Measurements from ENCODE around the gene GHRHR.

GHRHR gene
- total RNA-seq, result 0 to 0.13 (median 0) reads per million in 18 experiments

DNA sequence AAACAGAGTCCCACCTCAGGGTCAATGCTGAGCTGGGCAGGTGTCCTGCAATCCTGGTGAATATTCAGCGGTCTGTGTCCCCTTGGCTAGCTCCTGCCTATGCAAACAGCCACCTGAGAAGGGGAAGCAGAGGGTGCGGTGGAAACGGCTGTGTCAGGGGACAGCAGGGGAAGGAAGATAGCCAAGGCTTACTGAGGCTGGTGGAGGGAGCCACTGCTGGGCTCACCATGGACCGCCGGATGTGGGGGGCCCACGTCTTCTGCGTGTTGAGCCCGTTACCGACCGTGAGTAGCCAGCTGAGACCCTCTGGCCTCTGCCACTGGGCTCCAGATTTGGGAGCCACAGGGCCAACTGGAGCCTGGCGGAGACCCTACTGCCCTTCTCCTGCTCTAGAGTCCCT is at the start of gene GHRHR:
Gene GHRHR (plus strand): TSS at position 112 of the 400 bp plus-strand sequence. CDS start 116 bp downstream, at position 228.
- no peak for DNase-seq

DNA sequence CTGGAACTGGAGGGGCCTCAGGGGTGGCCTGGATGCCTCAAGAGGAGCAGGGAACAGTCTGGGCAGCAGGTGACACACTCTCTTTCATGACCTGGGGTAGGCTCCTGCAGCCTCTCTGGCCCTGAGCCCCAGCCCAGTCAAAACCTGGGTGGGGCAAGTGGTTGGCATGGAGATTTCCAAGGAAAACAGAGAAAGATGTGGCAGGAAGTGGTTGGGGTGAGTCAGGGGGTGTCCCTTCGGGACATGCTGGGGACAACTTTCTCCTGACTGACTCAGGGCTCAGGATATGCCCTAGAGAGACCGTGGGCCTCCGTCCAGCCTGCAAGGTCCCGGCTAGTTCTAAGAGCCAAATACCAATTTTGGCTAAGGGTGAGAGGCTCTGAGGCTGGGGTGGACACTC is 49.2 kb upstream of the GHRHR start:
- DNase-seq, result no peak

DNA sequence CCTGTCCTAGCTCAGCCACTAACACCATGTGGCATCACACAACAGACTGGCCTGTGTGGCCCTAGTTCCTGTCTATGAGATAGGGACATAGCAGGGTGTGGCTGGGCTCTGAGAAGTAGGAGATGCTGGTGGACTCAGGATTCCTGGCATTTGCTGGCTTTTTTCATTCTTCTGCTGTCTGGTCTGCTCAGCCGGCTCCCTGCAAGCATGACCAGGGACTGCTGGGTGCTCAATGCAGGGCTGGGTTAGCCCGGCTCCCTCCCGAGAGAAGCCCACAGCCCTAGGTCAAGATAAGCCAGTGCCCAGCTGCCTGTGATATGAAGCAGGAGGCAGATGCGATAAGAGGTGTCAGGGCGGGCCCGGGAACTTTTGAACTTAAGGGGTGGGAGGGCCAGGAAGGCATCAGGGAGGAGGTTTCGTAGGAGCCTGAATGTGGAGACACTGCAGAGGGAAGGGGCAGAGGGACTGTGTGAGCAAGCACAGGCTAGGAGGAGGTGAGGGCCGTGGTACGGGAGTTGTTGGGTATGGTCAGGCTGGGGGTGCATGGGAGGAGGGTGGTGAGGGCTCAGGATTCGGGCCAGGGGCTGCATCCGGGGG is 48.6 kb upstream of the GHRHR start:
- DNase-seq, result no peak

DNA sequence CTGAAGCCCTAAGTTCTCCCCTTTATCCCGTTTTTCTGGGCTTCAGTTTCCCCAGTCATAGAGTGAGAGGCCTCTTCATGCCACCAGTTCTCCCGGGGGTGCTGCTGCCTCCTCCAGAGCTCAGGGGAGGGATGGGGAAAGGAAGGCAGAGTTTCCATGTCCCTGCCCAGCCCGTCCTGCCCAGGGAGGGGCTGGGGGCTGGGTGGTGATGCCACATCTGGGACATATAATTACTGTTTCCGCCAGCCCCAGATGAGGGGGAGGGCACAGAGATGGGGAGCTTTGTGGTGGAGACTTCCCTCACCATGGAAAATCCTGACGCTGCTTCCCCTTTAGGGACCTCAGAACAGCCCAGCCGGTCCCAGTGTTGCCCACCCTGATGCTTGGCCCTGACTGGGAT is 48.0 kb upstream of the GHRHR start:
- no peak for DNase-seq

DNA sequence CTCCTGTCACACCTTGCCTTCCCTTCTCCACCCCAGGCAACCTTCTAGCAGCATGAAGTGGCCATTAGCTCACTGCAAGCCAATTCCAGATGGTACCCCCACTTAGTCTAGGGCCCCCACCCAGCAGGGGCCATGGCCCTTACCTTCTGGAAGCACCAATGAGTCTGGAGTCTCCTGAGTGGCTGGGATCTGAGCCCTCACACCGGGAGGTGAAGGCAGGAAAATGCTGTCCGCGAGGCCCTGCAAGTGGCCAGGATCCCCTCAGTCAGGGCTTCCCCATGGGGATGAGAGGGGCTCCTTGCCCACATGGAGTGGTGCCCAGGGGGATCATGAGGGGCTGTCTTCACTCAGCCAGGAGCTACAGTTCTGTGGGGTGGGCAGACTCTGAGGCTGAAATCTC is 47.5 kb upstream of the GHRHR start:
- no peak for DNase-seq

DNA sequence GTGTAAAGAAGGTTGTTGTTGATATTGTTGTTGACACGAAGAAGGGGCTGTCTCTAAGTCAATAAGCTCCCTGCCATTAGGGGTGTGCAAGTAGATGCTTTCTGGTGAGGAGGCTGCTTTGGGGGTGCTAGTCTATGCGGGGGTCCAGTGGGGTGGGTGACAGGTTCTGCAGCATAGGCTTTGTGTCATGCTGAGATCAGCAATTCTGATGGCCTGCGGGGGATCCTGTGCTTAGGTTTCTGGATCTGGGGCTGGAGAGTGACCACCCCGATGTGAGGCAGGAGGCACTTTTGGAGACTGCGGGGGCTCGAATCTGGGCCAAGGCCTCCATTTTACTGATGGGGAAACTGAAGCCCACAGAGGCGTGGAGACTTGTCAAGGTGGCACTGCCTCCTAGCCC is 47.0 kb upstream of the GHRHR start:
- DNase-seq, result no peak

DNA sequence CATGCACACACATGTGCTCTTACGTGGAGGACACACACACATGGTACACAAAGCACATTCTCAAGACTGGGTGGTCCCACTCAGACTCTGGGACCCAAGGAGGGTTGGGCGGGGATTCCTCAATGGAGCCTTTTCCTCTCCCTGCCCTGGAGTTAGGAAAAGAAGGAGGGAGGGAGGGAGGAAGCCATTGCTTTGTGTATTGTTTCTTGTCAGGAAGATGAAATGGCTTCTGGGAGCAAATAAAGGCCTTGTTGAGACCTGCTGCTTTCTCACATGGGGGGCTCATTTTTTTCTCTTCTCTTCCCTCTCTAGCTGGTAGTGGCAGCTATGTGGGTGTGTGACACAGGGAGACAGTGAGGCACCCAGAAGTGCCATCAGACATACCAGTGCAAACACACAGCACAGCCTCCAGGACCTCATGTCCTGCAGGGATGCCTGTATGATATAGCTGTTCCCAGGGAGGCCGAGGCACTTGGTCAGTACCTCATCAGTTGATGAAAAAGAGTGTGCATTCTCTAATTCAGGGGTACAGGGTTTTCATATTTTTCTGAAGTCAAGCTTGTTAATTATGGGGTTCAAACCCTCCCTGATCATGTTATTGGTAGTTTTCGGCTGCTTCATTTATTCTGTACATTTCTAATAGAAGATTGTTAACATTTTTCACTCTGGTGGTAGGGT is 46.4 kb upstream of the GHRHR start:
- no peak for DNase-seq

DNA sequence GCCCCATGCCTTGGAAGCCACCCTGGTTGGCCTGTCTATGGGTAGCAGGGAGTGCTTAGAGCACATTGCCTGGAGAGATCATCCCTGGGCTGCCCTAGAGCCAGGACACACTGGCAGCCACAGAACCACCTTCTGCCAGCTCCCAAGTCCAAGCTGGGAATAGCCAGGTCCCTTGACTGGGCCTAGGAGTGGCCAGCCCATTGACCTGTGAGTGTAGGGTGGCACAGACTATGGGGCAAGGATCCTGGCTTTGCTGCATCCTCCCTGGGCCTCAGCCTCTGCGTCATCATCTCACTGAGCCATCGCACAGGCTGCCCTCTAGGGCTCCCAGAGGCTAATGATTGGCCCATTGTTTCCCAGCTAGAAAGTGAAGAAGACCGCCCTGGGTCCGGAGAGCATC is 45.1 kb upstream of the GHRHR start:
- DNase-seq, result no peak

DNA sequence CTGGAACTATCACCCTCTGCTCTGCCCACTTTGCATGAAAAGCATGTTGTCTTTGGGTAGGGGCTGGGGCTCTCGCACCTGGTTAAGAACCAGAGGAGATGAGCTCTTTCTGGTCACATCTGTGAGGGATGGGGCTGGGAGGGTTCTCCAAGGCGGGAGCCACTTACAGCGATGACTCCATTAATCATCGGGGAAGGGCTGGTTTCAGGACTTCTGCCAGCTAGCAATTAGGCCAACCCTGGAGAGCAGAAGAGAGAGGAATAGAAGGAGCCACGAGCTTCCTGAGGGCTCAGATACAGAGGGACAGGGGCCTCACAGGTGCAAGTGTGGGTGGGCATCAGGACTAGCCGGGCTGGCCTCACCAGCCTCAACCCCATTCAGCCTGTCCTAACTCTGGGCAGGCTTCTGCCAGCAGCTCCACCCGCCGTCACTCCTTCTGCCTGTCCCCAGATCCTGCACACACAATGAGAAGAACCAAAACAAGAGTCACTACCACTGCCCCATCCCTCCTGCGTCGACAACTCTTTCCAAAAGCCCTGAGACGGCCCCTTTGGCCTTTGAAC is 43.7 kb upstream of the GHRHR start:
- DNase-seq, result no peak

DNA sequence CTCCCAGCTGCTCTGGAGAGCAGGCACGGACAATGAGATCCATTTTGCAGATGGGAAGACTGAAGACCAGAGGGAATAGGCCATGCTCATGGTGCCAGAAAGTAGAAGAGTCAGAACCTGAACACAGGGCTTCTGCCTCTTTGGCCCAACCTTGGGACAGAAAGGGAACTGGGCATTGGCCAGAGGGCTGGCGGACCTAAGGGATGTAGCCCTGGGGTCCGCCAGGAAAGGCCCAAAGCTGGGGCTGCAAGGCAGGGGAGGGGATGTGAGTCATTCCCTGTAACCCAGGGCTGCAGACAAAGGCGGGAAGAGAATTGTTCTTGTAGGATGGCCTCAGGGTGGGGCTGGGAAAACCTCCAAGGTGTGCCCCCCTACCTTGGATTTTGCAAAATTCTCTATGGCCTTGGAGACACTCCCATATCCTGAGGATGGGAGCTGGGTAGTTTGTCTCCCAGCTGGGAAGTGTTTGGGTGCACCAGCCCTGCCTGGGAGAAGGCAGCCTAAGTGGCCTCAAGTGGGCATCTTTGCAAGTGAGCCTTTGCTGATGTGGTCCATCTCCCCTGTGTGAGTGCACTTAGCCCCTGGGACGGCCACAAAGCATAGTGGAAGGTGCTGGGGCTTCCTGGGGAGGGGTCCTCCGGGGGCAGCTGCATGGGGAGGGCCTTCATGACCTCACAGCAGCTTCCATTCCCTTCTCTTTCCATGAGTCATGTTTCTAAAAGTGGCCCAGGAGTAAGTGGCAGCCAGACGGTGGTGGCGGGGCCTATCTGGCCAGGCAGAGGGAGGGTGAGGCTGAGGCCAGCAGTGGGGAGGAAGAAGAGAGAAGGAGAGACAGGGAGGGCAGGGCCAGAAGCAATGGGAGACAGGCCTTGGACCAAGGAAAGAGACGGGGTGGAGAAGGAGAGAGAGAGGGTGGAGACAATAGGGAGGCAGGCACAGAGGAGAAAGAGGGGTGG is 42.9 kb upstream of the GHRHR start:
- DNase-seq, result no peak

DNA sequence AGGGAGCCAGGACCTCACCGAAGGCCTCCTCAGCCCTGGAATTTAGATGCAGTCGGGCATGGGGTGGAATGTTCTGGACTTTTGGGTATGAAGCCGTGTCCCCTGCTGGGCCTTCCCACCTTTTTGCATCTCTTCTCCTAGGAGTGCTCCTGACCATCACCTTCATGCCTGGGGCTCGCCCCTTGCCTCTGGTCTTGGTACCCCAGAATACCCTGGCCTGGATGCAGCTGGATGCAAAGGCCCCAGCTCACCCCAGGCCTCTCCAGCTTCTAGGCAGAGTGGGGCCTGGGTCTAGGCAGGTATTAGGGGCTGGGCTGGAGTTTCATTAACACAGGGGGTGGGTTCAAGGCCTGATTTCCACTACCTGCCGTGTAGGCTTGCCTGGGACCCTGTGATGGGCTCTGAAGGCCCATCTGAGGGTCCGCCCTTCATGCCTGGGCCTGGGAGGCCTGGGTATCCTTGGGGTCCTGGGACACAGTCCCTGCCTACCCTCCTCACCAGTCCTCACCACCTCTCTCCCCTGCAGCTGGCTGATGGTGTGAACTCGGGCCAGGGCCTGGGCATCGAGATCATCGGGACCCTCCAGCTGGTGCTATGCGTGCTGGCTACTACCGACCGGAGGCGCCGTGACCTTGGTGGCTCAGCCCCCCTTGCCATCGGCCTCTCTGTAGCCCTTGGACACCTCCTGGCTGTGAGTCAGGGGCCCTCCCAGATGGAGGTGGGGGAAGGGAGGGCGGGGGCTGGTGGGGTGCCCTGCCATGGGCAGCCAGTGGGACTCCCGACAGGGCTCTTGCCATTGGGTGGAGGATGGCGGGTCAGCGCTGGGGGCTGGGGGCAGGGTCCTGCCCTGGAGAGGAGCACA is 42.0 kb upstream of the GHRHR start:
- no peak for DNase-seq

DNA sequence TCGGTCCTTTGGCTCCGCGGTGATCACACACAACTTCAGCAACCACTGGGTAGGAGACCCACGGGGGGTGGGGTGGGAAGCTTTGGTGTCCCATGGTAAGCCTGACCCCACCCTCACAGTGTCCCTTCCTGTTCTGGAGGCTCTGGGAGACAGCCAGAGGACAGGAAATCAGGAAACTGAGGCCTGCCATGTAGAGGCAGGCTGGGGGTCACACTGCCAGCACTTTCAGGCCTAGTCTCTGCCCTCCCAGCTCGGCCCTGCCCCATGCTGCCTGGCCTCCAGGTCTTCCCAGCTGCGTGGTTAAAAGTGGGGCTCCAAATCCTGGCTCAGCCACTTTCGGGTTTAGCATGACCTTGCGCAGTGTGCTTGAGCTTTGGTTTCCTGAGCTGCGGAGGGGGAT is 41.2 kb upstream of the GHRHR start:
- DNase-seq, result no peak

DNA sequence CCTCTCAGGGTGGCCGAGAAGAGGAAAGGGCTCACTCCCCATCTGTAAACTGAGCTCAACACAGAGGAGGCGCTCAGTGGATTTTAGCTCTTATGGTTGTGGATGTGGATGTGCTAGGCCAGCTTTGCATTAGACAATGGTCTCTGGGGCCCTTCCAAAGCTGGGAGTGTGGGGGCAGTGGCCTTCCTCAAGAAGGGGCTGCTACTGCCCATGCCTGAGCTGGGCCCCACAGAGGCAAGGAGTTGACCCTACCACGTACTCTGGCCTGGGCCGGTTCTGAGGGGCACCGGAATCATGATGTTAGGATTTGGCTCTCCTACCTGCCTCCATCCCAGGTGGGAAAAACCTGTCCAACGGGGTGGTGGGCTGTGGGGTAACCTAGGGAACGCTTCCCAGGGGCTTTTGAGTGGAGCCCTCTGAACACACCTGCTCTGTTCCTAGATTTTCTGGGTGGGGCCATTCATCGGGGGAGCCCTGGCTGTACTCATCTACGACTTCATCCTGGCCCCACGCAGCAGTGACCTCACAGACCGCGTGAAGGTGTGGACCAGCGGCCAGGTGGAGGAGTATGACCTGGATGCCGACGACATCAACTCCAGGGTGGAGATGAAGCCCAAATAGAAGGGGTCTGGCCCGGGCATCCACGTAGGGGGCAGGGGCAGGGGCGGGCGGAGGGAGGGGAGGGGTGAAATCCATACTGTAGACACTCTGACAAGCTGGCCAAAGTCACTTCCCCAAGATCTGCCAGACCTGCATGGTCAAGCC is 40.6 kb upstream of the GHRHR start:
- no peak for DNase-seq

DNA sequence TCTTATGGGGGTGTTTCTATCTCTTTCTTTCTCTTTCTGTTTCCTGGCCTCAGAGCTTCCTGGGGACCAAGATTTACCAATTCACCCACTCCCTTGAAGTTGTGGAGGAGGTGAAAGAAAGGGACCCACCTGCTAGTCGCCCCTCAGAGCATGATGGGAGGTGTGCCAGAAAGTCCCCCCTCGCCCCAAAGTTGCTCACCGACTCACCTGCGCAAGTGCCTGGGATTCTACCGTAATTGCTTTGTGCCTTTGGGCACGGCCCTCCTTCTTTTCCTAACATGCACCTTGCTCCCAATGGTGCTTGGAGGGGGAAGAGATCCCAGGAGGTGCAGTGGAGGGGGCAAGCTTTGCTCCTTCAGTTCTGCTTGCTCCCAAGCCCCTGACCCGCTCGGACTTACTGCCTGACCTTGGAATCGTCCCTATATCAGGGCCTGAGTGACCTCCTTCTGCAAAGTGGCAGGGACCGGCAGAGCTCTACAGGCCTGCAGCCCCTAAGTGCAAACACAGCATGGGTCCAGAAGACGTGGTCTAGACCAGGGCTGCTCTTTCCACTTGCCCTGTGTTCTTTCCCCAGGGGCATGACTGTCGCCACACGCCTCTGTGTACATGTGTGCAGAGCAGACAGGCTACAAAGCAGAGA is 39.9 kb upstream of the GHRHR start:
- DNase-seq, result no peak

DNA sequence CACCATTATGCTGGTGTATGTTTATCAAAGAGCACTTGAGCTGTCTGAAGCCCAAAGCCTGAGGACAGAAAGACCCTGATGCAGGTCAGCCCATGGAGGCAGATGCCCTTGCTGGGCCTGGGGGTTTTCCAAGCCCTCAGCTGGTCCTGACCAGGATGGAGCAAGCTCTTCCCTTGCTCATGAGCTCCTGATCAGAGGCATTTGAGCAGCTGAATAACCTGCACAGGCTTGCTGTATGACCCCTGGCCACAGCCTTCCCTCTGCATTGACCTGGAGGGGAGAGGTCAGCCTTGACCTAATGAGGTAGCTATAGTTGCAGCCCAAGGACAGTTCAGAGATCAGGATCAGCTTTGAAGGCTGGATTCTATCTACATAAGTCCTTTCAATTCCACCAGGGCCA is 39.1 kb upstream of the GHRHR start:
- no peak for DNase-seq

DNA sequence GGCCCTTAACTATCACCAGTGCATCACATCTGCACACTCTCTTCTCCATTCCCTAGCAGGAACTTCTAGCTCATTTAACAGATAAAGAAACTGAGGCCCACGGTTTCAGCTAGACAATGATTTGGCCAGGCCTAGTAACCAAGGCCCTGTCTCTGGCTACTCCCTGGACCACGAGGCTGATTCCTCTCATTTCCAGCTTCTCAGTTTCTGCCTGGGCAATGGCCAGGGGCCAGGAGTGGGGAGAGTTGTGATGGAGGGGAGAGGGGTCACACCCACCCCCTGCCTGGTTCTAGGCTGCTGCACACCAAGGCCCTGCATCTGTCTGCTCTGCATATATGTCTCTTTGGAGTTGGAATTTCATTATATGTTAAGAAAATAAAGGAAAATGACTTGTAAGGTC is 38.6 kb upstream of the GHRHR start:
- no peak for DNase-seq

DNA sequence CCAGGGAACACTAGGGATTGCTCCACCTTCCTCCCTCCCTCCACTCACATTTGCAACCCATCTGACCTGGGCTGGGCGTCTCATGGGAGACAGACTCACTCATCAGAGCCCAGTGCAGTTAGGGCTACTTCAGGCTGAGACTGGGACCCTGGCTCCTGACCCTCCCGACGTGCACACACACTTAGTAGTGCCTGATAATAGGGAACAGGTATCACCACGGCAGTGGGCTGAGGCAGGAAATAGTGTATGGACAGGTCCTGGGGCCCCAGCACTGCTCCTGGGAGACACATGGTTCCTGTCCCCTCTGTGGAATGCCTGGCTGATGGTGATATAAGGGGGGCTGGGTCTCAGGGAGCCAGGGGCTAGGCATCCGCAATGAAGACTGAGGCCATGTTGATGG is 37.8 kb upstream of the GHRHR start:
- DNase-seq, result no peak

DNA sequence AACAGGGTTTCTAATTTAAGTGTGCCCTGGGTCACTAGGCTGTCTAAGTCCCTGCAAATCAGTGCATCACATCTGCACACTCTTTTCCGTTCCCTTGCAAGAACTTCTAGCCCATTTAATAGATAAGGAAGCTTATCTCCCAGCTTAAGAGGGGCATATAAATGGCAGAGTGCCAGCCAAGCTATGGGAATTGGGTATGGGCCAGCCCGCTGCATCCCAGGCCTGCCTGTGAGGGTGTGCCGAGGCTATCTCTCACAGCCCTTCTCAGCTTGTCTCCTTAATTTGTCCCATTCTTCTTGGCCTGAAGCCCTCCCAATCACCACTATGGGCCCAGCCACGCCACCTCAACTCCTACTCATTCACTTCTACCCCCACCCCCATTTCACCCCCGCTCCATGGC is 37.4 kb upstream of the GHRHR start:
- DNase-seq, result no peak

DNA sequence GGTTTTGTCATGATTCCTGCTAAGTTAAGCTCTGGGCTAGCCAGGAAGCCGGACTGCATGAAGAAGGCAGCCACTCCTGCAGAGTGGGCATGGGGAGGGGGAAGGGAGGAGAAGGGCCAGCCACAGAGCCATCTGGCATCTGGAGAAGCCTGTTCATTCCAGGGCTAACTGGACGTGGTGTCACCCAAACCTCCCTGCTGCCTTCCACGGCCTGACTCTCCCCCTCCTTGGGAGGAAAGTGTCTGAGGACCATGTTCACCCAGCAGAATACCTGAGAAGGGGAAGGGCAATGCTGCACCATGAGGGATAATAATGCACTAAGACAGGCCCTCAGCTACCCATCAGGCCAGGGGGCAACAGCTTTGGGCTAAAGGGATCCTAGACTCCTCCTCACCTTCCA is 36.7 kb upstream of the GHRHR start:
- no peak for DNase-seq

DNA sequence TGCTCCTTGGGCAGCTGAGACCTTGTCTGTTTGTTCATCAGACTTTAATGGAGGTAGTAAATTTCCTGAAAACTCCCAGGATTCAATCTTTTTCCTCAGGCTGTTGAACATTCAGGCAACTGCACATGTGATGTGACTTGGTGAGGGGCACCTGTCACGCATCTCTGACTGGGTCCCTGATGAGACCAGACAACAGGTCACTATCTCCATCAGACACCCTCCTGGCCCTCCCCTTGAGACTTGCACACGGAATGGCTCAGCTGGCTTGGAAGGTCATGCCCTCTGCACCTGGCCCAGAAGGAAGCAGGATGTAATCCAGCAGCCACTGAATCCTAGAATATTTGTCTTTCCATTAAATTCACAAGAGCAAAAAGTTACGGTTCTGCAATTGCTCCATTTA is 36.2 kb upstream of the GHRHR start:
- DNase-seq, result no peak

DNA sequence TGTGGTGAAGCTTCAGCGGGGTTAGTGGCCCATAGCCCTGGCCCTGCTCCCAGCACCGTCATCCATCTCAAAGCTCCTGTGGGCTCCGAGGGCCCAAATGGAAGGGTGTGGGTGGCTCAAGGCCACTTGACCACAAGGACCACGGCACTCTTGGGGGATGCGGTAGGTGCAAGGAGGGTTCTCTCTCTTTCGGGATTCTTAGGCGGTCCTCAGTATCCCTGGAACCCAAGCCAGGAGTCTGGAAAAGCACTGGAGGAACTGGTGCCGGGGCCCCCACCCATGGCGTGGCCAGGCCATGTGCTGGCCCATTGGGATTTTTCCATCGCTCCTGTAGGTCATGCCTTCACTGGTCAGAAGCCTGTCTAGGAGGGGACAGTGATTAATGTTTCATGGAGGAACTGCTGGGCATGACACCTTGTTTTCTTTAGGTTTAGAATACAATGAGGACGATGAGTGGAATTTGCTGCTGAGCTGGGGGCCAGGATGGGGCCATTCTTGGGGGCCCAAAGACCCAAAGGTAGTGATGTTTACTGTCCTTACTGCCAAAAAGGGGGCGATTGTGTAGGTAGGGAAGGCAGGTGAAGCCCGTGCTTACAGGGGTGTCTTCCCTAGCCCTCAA is 35.4 kb upstream of the GHRHR start:
- no peak for DNase-seq
